Mesodermal cell (in vitro differentiated cells): ENCODE data around the gene ZCCHC12. TPM values are rescaled to one million over a fixed set of nuclear protein-coding genes. Genes with fewer than 3 reads are reported as not detected.
"Not testable (repeated sequence)": the region's sequence is repeated elsewhere in the genome, so short reads cannot be mapped to it uniquely, and the experiment has no call there.

Source experiments
- H3K27ac ChIP-seq: 2 replicates; pipeline ENCODE4 v1.7.0; 2013; ENCODE audit warnings: mild to moderate bottlenecking, low read depth, low read length, moderate library complexity; ENCODE audit not compliant: severe bottlenecking
- H3K36me3 ChIP-seq: 2 replicates; pipeline ENCODE4 v1.7.1; 2013; ENCODE audit warnings: mild to moderate bottlenecking, low read length, moderate library complexity; ENCODE audit not compliant: control insufficient read depth, insufficient read depth
- H3K4me1 ChIP-seq: one replicate; pipeline ENCODE4 v1.7.1; 2013; ENCODE audit warnings: mild to moderate bottlenecking, low read length; ENCODE audit not compliant: insufficient read depth, control insufficient read depth, poor library complexity, severe bottlenecking
- H3K4me3 ChIP-seq: 2 replicates; pipeline ENCODE4 v1.7.0; 2013; ENCODE audit warnings: low read length, control low read depth, mild to moderate bottlenecking; ENCODE audit not compliant: insufficient read depth, poor library complexity, severe bottlenecking; ENCODE audit errors: extremely low read depth
- H3K9me3 ChIP-seq: 2 replicates; pipeline ENCODE4 v1.7.1; 2013; ENCODE audit warnings: mild to moderate bottlenecking, low read length, moderate library complexity; ENCODE audit not compliant: control insufficient read depth
- WGBS, 2 experiments: methylation state at CpG; one replicate each; pipeline ENCODE4 v1.1.5; 2013; ENCODE audit warnings: missing lambda C conversion rate in 2 of 2; ENCODE audit not compliant: insufficient coverage in 2 of 2; 5-methylcytosine and 5-hydroxymethylcytosine counted together
- polyA plus RNA-seq, 2 experiments: library from polyadenylated mRNA; stranded (reverse); fragments of 50-300 nt; gene quantifications; one replicate each; pipeline ENCODE4 v1.2.3, GENCODE V29; 2013

Gene ZCCHC12
- polyA plus RNA-seq (2013, experiment 1 of 2), result 2.8 TPM
- 1.4 TPM for polyA plus RNA-seq (2013, experiment 2 of 2)

DNA sequence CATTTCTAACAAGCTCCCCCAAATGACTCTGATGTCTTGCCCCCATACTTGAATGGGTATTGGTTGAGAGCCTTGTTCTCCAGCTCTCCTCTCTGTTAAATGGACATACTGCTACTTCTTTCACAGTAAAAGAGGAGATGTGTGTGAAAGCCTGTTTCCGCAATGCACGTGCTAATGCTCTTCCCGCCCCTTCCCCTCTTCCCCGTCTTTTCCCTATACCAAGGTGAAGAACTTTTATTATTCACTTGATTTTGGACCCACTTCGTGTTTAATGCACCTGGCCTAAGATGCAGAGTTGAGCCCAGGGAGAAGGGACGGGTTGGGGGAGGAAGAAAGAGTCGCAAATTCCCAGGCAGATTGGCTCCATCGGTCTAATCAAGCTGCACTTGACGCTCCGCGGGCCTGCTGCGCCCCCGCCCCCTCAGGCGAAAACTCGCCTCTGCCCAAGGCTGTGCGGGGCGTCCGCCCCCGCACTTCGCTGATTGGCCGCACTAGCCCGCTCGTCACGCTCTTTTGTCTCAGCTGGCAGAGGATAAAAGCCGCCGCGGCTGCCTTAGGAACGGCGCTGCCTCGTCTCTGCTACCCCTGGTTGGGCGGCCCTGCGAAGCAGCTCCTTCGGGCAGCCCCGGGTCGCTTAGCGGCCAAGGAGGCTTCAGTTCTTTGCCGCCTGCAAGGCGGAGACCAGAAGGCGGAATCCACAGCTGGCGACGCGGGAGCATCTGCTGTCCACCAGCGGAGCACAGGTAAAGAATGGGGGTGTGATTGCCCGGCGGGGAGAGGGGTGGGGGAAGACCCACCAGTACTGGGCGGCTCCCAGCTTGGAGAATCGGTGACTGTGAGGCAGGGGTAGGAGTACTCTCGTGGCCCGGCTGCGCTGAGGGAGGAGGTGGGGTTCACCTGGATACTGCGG, at the start of gene ZCCHC12:
ZCCHC12 (plus strand) TSS at position 562 of the 910 bp plus-strand sequence. CDS start 1,421 bp downstream, outside the sequence.
- peak within 1 kb of the TSS; percentile 23 for H3K4me3 ChIP-seq
- H3K27ac ChIP-seq, result no peak within 1 kb of the TSS
- no peaks in the 10 kb centered on the region for H3K4me1 ChIP-seq
- H3K9me3 ChIP-seq, result no peaks in the 10 kb centered on the region
- H3K36me3 ChIP-seq, result no peaks in the 10 kb centered on the region
- 2% methylated on average over 10 of the region's 51 CpGs; no CpG with 5 or more reads in 1 of the 2 experiments for WGBS, 2 experiments

DNA sequence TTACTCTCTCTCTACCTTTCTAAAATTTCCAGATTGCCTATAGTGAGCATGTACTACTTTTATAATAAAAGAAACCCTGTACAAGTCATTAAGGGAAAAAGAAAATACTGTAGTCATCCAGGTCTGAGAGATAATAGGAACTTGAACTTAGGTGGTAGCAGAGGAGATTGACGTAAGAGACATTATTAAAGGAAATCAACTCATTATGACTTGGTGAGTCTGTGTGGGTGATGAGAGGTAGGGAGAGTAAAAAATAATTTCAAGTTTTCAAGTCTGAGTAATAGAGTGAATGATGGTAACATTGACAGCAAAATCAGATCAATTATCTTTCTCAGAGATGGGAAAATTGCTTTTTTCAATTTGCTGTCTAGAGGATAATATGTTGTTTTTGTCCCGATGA, 44.0 kb upstream of the ZCCHC12 start:
- Histone ChIP-seq H3K36me3 (no peaks in the 10 kb centered on the region), H3K4me3 (no peak overlapping the region), H3K9me3 (no peaks in the 10 kb centered on the region), H3K27ac (no peak overlapping the region), H3K4me1 (no peaks in the 10 kb centered on the region)
- 100% methylated on average over 1 of the region's 2 CpGs for WGBS, 2 experiments

DNA sequence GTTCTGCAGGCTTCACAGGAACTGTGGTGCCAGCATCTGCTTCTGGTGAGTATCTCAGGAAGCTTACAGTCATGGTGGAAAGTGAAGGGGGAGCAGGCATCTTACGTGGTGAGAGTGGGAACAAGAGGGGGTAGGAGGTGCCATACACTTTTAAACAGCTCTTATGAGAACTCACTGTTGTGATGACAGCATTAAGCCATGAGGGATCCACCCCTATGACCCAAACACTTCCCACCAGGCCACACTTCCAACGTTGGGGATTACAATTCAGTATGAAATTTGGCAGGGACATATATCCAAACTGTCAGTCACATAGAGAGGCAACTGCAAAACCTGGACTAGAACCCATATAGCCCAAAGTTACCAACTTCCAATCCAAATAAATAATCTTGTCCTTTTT, 43.1 kb upstream of the ZCCHC12 start:
- H3K4me3 ChIP-seq, result no peak overlapping the region
- no peaks in the 10 kb centered on the region for H3K4me1 ChIP-seq
- no peaks in the 10 kb centered on the region for H3K36me3 ChIP-seq
- no CpG with 5 or more reads among the region's 2 CpGs for WGBS, 2 experiments
- H3K9me3 ChIP-seq, result no peaks in the 10 kb centered on the region
- no peak overlapping the region for H3K27ac ChIP-seq

DNA sequence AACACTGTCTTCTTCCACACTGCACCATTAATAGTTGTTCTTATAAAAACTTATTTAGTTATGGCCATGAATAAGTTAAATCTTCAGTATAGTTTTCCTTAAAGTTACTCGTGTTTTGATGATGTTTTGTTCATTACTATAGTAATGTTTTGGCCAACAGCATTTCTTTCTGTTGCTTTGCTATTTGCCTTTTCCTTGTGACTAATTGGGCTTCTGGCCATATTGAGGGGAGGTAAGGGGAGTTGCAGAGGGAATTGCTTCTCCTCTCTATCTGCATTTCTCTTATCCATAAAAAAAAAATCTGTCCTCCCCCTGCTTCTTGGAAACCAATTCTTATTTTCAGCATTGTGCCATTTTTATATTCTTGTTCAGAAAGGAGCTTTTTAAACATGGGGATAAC, 42.7 kb upstream of the ZCCHC12 start:
- Histone ChIP-seq H3K9me3 (no peaks in the 10 kb centered on the region), H3K4me3 (no peak overlapping the region)
- no CpG with 5 or more reads among the region's 1 CpG for WGBS, 2 experiments

DNA sequence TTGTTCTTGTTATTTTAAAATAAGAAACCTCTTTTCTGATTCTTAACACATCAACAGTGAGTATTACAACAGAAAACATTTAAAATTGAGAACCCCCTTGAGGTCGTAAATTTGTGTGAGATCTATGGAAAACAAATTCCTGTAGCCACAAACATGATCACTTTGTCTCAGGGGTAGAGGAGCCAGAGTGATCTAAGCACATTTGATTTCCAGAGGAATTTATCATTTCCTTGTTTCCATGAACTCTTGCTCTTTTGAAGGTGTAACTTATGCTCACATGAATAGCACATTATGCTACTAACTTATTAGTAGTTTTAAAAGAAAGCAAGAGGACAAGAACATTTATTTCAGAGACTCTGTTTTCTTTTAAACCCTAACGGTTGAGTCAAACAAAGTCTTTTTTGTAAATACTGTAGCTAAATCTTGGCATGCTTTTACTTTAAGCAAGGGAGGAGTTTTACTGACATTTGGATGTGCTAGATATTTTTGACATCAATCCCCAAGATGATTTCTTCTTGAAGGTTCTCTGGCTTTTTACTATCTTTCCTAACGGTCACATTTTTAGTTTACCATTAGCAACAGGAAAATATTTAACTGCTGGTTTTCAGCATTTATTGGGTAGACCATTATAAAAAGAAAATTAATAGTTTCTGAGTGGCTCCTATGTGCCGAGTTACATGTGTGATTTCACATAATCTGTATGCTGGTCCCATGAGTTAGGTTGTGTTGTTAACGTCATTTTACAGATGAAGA, 27.9 kb upstream of the ZCCHC12 start:
- Histone ChIP-seq H3K27ac (no peak overlapping the region), H3K36me3 (no peaks in the 10 kb centered on the region), H3K4me3 (no peak overlapping the region), H3K4me1 (no peaks in the 10 kb centered on the region), H3K9me3 (no peaks in the 10 kb centered on the region)
- WGBS, 2 experiments, result 92% methylated on average over 2 of the region's 5 CpGs; no CpG with 5 or more reads in 1 of the 2 experiments

More for the DNA sequence above, 42.7 kb upstream of the ZCCHC12 start:
- Histone ChIP-seq H3K4me1 (no peaks in the 10 kb centered on the region), H3K27ac (no peak overlapping the region), H3K36me3 (no peaks in the 10 kb centered on the region)

DNA sequence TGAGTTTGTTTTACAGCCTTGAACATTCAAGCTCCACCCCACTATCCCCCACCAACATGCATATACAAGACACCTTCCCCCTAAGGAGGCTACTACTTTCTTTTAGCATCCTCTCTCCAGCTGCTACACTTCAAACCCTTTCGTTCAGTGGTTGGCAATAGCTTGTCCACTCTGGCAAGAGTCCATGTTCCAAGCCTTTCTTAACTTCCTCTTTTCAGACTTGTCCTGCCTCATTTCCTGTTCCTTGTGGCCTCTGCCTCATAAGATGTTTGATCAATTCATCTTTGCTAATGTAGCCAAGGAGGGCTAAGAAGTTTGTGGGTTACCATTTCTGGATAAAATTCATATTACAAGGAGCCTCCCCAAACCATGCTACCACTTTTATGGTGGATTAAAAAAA, 20.8 kb upstream of the ZCCHC12 start:
- Histone ChIP-seq H3K27ac (no peak overlapping the region), H3K36me3 (no peaks in the 10 kb centered on the region), H3K9me3 (no peaks in the 10 kb centered on the region), H3K4me3 (no peak overlapping the region), H3K4me1 (no peaks in the 10 kb centered on the region)
- WGBS, 2 experiments, result no CpG with 5 or more reads among the region's 1 CpG

DNA sequence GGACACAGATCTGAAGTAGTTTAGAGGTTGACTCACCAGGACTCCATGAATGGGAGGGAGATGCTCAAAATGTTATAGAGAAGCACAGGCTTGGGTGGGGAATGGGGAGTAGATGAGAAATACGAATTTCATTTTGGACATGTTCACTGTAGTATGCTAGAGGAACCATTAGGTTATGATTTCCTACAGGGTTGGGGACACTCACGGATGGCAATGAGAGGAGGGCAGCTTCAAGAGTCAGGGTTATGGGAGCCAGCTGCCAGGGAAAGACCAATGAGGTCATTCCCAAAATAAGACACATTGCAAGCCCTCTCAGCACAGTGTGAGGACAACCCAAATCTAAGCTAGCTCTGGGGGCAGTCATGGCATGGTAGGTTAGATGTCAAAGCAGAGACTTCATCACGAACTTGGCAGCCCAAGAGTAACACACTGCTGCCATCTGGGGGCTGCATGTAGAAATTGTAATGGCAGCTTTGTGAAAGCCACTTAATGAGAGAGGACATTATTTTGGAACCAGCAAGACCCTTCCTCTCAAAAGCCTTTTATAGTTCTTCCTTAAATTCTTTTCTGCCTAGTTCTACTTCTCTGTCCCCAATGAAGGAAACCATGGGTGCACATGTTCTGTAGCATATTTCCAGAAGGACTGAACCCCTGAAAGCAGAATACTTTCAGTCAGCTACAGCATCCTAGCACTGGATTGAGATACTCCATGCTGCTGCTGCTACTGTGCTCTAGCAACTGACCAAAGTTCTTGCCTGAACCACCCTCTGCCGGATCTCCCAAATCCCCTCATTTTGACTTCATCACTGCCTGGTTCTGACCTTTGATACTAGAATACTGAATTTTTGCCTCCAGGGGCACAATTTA, 16.2 kb upstream of the ZCCHC12 start:
- H3K9me3 ChIP-seq, result no peaks in the 10 kb centered on the region
- no peak overlapping the region for H3K27ac ChIP-seq
- WGBS, 2 experiments, result 60 to 79% methylated on average over 2 to 3 of the region's 4 CpGs
- H3K36me3 ChIP-seq, result no peaks in the 10 kb centered on the region
- no peak overlapping the region for H3K4me3 ChIP-seq
- H3K4me1 ChIP-seq, result no peaks in the 10 kb centered on the region

DNA sequence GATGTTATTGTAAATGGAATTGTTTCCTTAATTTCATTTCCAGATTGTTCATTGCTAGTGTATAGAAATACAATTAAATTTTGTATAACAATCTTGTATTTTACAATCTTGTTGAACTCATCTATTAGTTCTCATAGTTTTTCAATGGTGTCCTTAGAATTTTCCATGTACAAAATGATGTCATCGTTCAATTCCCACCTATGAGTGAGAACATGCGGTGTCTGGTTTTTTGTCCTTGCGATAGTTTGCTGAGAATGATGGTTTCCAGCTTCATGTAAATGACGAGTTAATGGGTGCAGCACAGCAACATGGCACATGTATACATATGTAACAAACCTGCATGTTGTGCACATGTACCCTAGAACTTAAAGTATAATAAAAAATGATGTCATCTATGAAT, 6.4 kb upstream of the ZCCHC12 start:
- WGBS, 2 experiments, result 80% methylated on average over 1 of the region's 4 CpGs; no CpG with 5 or more reads in 1 of the 2 experiments
- not testable (repeated sequence) for H3K4me3 ChIP-seq, H3K4me1 ChIP-seq, H3K9me3 ChIP-seq, H3K27ac ChIP-seq, H3K36me3 ChIP-seq

DNA sequence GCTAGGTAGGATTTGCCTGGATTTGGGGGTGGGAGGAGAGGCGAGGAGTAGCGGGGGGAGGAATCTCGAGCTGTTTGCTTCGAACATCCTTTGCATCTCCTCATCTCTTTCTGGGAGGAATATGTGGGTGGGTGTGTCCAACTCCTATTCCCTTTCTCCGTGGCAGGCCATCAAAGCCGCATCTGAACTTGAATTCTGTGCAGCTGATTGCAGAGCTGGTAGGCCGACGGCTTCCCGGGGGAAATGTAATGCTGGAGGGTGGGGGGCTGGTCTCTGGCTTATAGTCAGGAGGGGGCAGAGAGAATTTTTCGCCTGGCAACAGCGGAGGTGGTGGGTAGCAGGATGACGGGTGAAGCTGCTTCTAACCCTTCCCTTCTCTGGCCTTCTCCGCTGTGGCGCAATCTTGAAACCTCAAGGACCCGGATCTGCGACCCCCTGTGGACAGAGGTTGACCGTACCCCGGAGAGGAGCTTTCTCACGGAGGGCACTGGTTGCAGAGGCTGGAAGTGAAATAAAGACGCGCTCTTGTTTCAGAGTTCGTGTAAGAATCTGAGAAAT, 628 bp downstream of the ZCCHC12 start:
- no peak overlapping the region for H3K27ac ChIP-seq
- no peaks in the 10 kb centered on the region for H3K4me1 ChIP-seq
- H3K4me3 ChIP-seq, result peak overlapping the region; percentile 23
- H3K36me3 ChIP-seq, result no peaks in the 10 kb centered on the region
- WGBS, 2 experiments, result 4% methylated on average over 4 of the region's 22 CpGs; no CpG with 5 or more reads in 1 of the 2 experiments
- no peaks in the 10 kb centered on the region for H3K9me3 ChIP-seq

DNA sequence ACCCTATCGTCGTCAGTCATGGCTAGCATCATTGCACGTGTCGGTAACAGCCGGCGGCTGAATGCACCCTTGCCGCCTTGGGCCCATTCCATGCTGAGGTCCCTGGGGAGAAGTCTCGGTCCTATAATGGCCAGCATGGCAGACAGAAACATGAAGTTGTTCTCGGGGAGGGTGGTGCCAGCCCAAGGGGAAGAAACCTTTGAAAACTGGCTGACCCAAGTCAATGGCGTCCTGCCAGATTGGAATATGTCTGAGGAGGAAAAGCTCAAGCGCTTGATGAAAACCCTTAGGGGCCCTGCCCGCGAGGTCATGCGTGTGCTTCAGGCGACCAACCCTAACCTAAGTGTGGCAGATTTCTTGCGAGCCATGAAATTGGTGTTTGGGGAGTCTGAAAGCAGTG, 1.6 kb downstream of the ZCCHC12 start:
- H3K36me3 ChIP-seq, result no peaks in the 10 kb centered on the region
- no peak overlapping the region for H3K4me3 ChIP-seq
- WGBS, 2 experiments, result 8 to 21% methylated on average over 2 to 4 of the region's 16 CpGs
- H3K4me1 ChIP-seq, result no peaks in the 10 kb centered on the region
- no peaks in the 10 kb centered on the region for H3K9me3 ChIP-seq
- no peak overlapping the region for H3K27ac ChIP-seq
